Lung (tissue), 12 donors: ENCODE measurements around the gene PPARA. TPM values are rescaled to one million over a fixed set of nuclear protein-coding genes. Genes with fewer than 3 reads are reported as not detected.

ENCODE experiments used
- ATAC-seq: fragments of 200-7000 bp; cut with Tn5 transposase; one replicate; pipeline ENCODE4 v1.9.1; 2020; ENCODE audit warnings: moderate number of reproducible peaks; ENCODE audit not compliant: insufficient read depth, low FRiP score
- DNase-seq, 3 donors: peaks; one replicate each; pipeline ENCODE4 v3.0.0-alpha.2; 2013 to 2017
- H3K27ac ChIP-seq, 2 donors: one replicate each; pipeline ENCODE4 v1.5.1; 2013; ENCODE audit warnings: mild to moderate bottlenecking in 2 of 2, moderate library complexity in 2 of 2, control low read depth in 1 of 2, inconsistent platforms in 1 of 2, low read depth in 1 of 2, low read length in 1 of 2
- H3K27me3 ChIP-seq, 3 donors: one replicate each; pipeline ENCODE4 v1.5.1; 2013; ENCODE audit warnings: low read length in 2 of 3; ENCODE audit not compliant: control insufficient read depth in 3 of 3, insufficient read depth in 3 of 3
- H3K36me3 ChIP-seq, 4 donors: one replicate each; pipeline ENCODE4 v1.5.1; 2013; ENCODE audit warnings: low read length in 4 of 4, mild to moderate bottlenecking in 1 of 4, moderate library complexity in 1 of 4; ENCODE audit not compliant: control insufficient read depth in 4 of 4, insufficient read depth in 4 of 4
- H3K4me1 ChIP-seq, 5 donors: one replicate each; pipeline ENCODE4 v1.5.1; 2013; ENCODE audit warnings: low read length in 5 of 5, mild to moderate bottlenecking in 2 of 5, moderate library complexity in 1 of 5; ENCODE audit not compliant: control insufficient read depth in 5 of 5, insufficient read depth in 5 of 5
- H3K4me3 ChIP-seq: one replicate; pipeline ENCODE4 v1.5.1; 2013; ENCODE audit warnings: mild to moderate bottlenecking, control low read depth, moderate library complexity
- H3K9ac ChIP-seq, 2 donors: one replicate each; pipeline ENCODE4 v1.5.1; 2013; ENCODE audit warnings: low read length in 2 of 2, control low read depth in 1 of 2; ENCODE audit not compliant: insufficient read depth in 1 of 2
- H3K9me3 ChIP-seq, 4 donors: one replicate each; pipeline ENCODE4 v1.5.1; 2013; ENCODE audit warnings: low read length in 3 of 4, mild to moderate bottlenecking in 1 of 4, moderate library complexity in 1 of 4; ENCODE audit not compliant: control insufficient read depth in 4 of 4, insufficient read depth in 3 of 4
- CTCF ChIP-seq: IDR thresholded peaks from 2 replicates; pipeline ENCODE4 v1.5.1; 2012; ENCODE audit warnings: mild to moderate bottlenecking; ENCODE audit errors: control extremely low read depth, extremely low read depth
- WGBS, 2 donors: extraction: QIAGEN DNeasy Blood & Tissue Kit; methylation state at CpG; one replicate each; pipeline ENCODE4 v1.1.7; 2013; 5-methylcytosine and 5-hydroxymethylcytosine counted together
- polyA plus RNA-seq, 2 donors: library from polyadenylated mRNA; stranded (reverse); fragments of 200-250 nt; gene quantifications; one replicate each; pipeline ENCODE4 v1.2.1, GENCODE V29; 2013
- total RNA-seq, 2 donors: library from RNA; depleted of rRNA in 1 of 2; stranded (reverse); fragments of >200 nt in 1 of 2; gene quantifications; one replicate each; pipeline ENCODE4 v1.2.1, GENCODE V29; 2014 to 2021
- donor health status: control.
- donor health status: control.
- donor health status: Bipolar disorder and iron deficiency.
- donor health status: healthy.
- donor health status: DM: yes; HTN: yes; CAD: no.

The PPARA gene
- total and polyA plus RNA-seq, 4 donors = 4.4 to 18.1 (median 11.0) TPM

GRCh38 chr22:46107089-46107664 lies 43.1 kb upstream of the PPARA start:
- H3K27ac ChIP-seq = peak overlapping the region in 1 of 2 donors; percentile 89
- no peak overlapping the region for H3K4me3 ChIP-seq
- no peak for ATAC-seq
- no peak for DNase-seq
- H3K4me1 ChIP-seq = peaks cover 0 to 65% (median 15%) of the 10 kb centered on the region in 5 donors
- TF ChIP-seq CTCF = no peak
- no peaks in the 10 kb centered on the region for H3K27me3 ChIP-seq
- WGBS, 2 donors = 46 to 71% methylated on average over 32 to 35 of the region's 35 CpGs
- peaks cover 0 to 2% (median 0%) of the 10 kb centered on the region in 4 donors for H3K9me3 ChIP-seq
- peaks cover 0 to 71% (median 28%) of the 10 kb centered on the region in 4 donors for H3K36me3 ChIP-seq
- no peak overlapping the region for H3K9ac ChIP-seq

GRCh38 chr22:46107753-46108563 lies 42.4 kb upstream of the PPARA start:
- Histone ChIP-seq H3K36me3 (peaks cover 0 to 70% (median 27%) of the 10 kb centered on the region in 4 donors), H3K27me3 (no peaks in the 10 kb centered on the region), H3K9ac (no peak overlapping the region), H3K4me1 (peaks cover 0 to 60% (median 15%) of the 10 kb centered on the region in 5 donors), H3K4me3 (no peak overlapping the region), H3K9me3 (peaks cover 0 to 2% (median 0%) of the 10 kb centered on the region in 4 donors), H3K27ac (peak overlapping the region in 1 of 2 donors; percentile 89)
- TF ChIP-seq CTCF = no peak
- 68 to 85% methylated on average over 21 to 22 of the region's 22 CpGs for WGBS, 2 donors
- no peak for ATAC-seq
- DNase-seq = no peak

GRCh38 chr22:46108564-46109473 lies 41.5 kb upstream of the PPARA start:
- no peak overlapping the region for H3K9ac ChIP-seq
- no peak overlapping the region for H3K4me3 ChIP-seq
- H3K4me1 ChIP-seq = peaks cover 0 to 53% (median 15%) of the 10 kb centered on the region in 5 donors
- DNase-seq = no peak
- H3K27ac ChIP-seq = peak overlapping the region in 1 of 2 donors; percentile 89
- peaks cover 0 to 70% (median 29%) of the 10 kb centered on the region in 4 donors for H3K36me3 ChIP-seq
- ATAC-seq = peak; percentile 22
- peaks cover 0 to 2% (median 0%) of the 10 kb centered on the region in 4 donors for H3K9me3 ChIP-seq
- no peak for TF ChIP-seq CTCF
- H3K27me3 ChIP-seq = no peaks in the 10 kb centered on the region
- 65 to 74% methylated on average over 20 of the region's 20 CpGs for WGBS, 2 donors
